SK-N-DZ (cell line): ENCODE results near the gene SLC22A1.
"Not testable (repeated sequence)": the region's sequence is repeated elsewhere in the genome, so short reads cannot be mapped to it uniquely, and the experiment has no call there.

ENCODE experiments used
- DNase-seq: peaks from one replicate; pipeline ENCODE4 v3.0.0-alpha.2; 2015; ENCODE audit warnings: low spot score

Gene SLC22A1

GRCh38 chr6:160122744-160123143, 1.1 kb downstream of the SLC22A1 start:
- no peak for DNase-seq

- DNase-seq, result no peak
Observed at GRCh38 chr6:160124007-160124406, 2.4 kb downstream of the SLC22A1 start.

- no peak for DNase-seq
Observed at GRCh38 chr6:160124605-160125004, 3.0 kb downstream of the SLC22A1 start.

- not testable (repeated sequence) for DNase-seq
Observed at GRCh38 chr6:160125105-160125504, 3.5 kb downstream of the SLC22A1 start.

GRCh38 chr6:160127270-160128124, 5.9 kb downstream of the SLC22A1 start:
- DNase-seq, result no peak

- no peak for DNase-seq
Observed at GRCh38 chr6:160128125-160128683, 6.6 kb downstream of the SLC22A1 start.

GRCh38 chr6:160128879-160129516, 7.4 kb downstream of the SLC22A1 start:
- no peak for DNase-seq

- no peak for DNase-seq
Observed at GRCh38 chr6:160129881-160130615, 8.4 kb downstream of the SLC22A1 start.

- DNase-seq, result peak; percentile 17
Observed at GRCh38 chr6:160130729-160131484, 9.3 kb downstream of the SLC22A1 start.

- no peak for DNase-seq
Observed at GRCh38 chr6:160131636-160132296, 10.2 kb downstream of the SLC22A1 start.

- DNase-seq, result no peak
Observed at GRCh38 chr6:160132297-160132637, 10.7 kb downstream of the SLC22A1 start.

GRCh38 chr6:160132776-160133338, 11.2 kb downstream of the SLC22A1 start:
- DNase-seq, result no peak

- no peak for DNase-seq
Observed at GRCh38 chr6:160133441-160134336, 12.1 kb downstream of the SLC22A1 start.

- DNase-seq, result not testable (repeated sequence)
Observed at GRCh38 chr6:160134337-160134751, 12.7 kb downstream of the SLC22A1 start.

- DNase-seq, result no peak
Observed at GRCh38 chr6:160134779-160135547, 13.3 kb downstream of the SLC22A1 start.

GRCh38 chr6:160135907-160136655, 14.5 kb downstream of the SLC22A1 start:
- DNase-seq, result no peak

GRCh38 chr6:160137130-160137988, 15.7 kb downstream of the SLC22A1 start:
- no peak for DNase-seq
